Mesenchymal stem cell (in vitro differentiated cells and primary cell): ENCODE data around the gene HERC3.

ENCODE experiments used
- DNase-seq: peaks from one replicate; pipeline ENCODE4 v3.0.0-alpha.2; 2013
- H2AFZ ChIP-seq: one replicate; pipeline ENCODE4 v1.6.1; 2013; ENCODE audit warnings: low read depth, mild to moderate bottlenecking, control low read depth, inconsistent platforms, low read length, moderate library complexity
- H2AK5ac ChIP-seq: 2 replicates; pipeline ENCODE4 v1.6.1; 2013; ENCODE audit warnings: low read length, moderate library complexity, mild to moderate bottlenecking, inconsistent platforms; ENCODE audit not compliant: severe bottlenecking
- H2BK120ac ChIP-seq: one replicate; pipeline ENCODE4 v1.6.1; 2013; ENCODE audit warnings: low read depth, mild to moderate bottlenecking, inconsistent platforms, low read length, moderate library complexity
- H2BK12ac ChIP-seq, 2 experiments: one replicate each; pipeline ENCODE4 v1.6.1; 2013; ENCODE audit warnings: inconsistent platforms in 2 of 2, low read length in 2 of 2, mild to moderate bottlenecking in 2 of 2, moderate library complexity in 2 of 2, control low read depth in 1 of 2
- H2BK15ac ChIP-seq: one replicate; pipeline ENCODE4 v1.6.1; 2013; ENCODE audit warnings: mild to moderate bottlenecking, low read depth, inconsistent platforms; ENCODE audit not compliant: poor library complexity, severe bottlenecking
- H2BK5ac ChIP-seq: 2 replicates; pipeline ENCODE4 v1.6.1; 2013; ENCODE audit warnings: low read depth, mild to moderate bottlenecking, low read length, control low read depth, inconsistent platforms; ENCODE audit not compliant: poor library complexity, severe bottlenecking
- H3K14ac ChIP-seq, 2 experiments: one replicate each; pipeline ENCODE4 v1.6.1; 2013; ENCODE audit warnings: inconsistent platforms in 2 of 2, low read length in 2 of 2, control low read depth in 1 of 2, mild to moderate bottlenecking in 1 of 2, moderate library complexity in 1 of 2
- H3K18ac ChIP-seq, 2 experiments: one replicate each; pipeline ENCODE4 v1.6.1; 2013; ENCODE audit warnings: inconsistent platforms in 2 of 2, low read length in 2 of 2, control low read depth in 1 of 2, low read depth in 1 of 2, mild to moderate bottlenecking in 1 of 2
- H3K23ac ChIP-seq, 2 experiments: one replicate each; pipeline ENCODE4 v1.6.1; 2013; ENCODE audit warnings: inconsistent platforms in 2 of 2, low read length in 2 of 2, mild to moderate bottlenecking in 2 of 2, moderate library complexity in 2 of 2, control low read depth in 1 of 2
- H3K27ac ChIP-seq: 2 replicates; pipeline ENCODE4 v1.5.1; 2013; ENCODE audit warnings: mild to moderate bottlenecking, moderate library complexity, low read length, control low read depth, inconsistent platforms; ENCODE audit not compliant: poor library complexity, severe bottlenecking
- H3K27me3 ChIP-seq, 2 experiments: 2 replicates each; pipeline versions ENCODE4 v1.6.1 to v1.7.0; 2013; ENCODE audit warnings: low read length in 2 of 2, mild to moderate bottlenecking in 2 of 2, moderate library complexity in 2 of 2, control low read depth in 1 of 2, inconsistent platforms in 1 of 2; ENCODE audit not compliant: control insufficient read depth in 1 of 2, insufficient read depth in 1 of 2
- H3K36me3 ChIP-seq, 2 experiments: 2 replicates each; pipeline versions ENCODE4 v1.6.1 to v1.7.0; 2013; ENCODE audit warnings: low read length in 2 of 2, control low read depth in 1 of 2, inconsistent platforms in 1 of 2, low read depth in 1 of 2, mild to moderate bottlenecking in 1 of 2; ENCODE audit not compliant: insufficient read depth in 2 of 2, control insufficient read depth in 1 of 2
- H3K4ac ChIP-seq, 2 experiments: one replicate each; pipeline ENCODE4 v1.6.1; 2013; ENCODE audit warnings: inconsistent platforms in 2 of 2, low read length in 2 of 2, mild to moderate bottlenecking in 2 of 2, moderate library complexity in 2 of 2, control low read depth in 1 of 2, low read depth in 1 of 2
- H3K4me1 ChIP-seq: 2 replicates; pipeline ENCODE4 v1.6.1; 2013; ENCODE audit warnings: low read depth, low read length, control low read depth; ENCODE audit not compliant: control insufficient read depth, insufficient read depth
- H3K4me2 ChIP-seq: 2 replicates; pipeline ENCODE4 v1.6.1; 2013; ENCODE audit warnings: low read length, mild to moderate bottlenecking, inconsistent platforms; ENCODE audit not compliant: poor library complexity, severe bottlenecking
- H3K4me3 ChIP-seq, 2 experiments: 2 replicates each; pipeline versions ENCODE4 v1.5.1 to v1.7.0; 2013; ENCODE audit warnings: low read length in 2 of 2, mild to moderate bottlenecking in 2 of 2, control low read depth in 1 of 2, low read depth in 1 of 2; ENCODE audit not compliant: insufficient read depth in 1 of 2
- H3K79me1 ChIP-seq: replicated peaks from 2 replicates; pipeline ENCODE4 v1.6.1; 2013; ENCODE audit warnings: mild to moderate bottlenecking, control low read depth, low read length, inconsistent platforms; ENCODE audit not compliant: poor library complexity, severe bottlenecking
- H3K9ac ChIP-seq: 2 replicates; pipeline ENCODE4 v1.7.0; 2013; ENCODE audit warnings: mild to moderate bottlenecking, low read length, moderate library complexity
- H3K9me3 ChIP-seq: 2 replicates; pipeline ENCODE4 v1.7.0; 2013; ENCODE audit warnings: mild to moderate bottlenecking, low read length; ENCODE audit not compliant: control insufficient read depth
- H4K8ac ChIP-seq: one replicate; pipeline ENCODE4 v1.6.1; 2013; ENCODE audit warnings: inconsistent platforms, mild to moderate bottlenecking, low read length, moderate library complexity
- H4K91ac ChIP-seq: one replicate; pipeline ENCODE4 v1.6.1; 2013; ENCODE audit warnings: mild to moderate bottlenecking, low read length, inconsistent platforms
- WGBS: methylation state at CpG from one replicate; pipeline ENCODE4 v1.1.7; 2013; ENCODE audit warnings: mixed read lengths; 5-methylcytosine and 5-hydroxymethylcytosine counted together

The HERC3 gene

GRCh38 chr4:88731381-88731780 lies 139.1 kb downstream of the HERC3 start:
- H2BK15ac ChIP-seq: no peak overlapping the region
- DNase-seq: no peak
- no peak overlapping the region for H3K4me2 ChIP-seq
- no peak overlapping the region for H2BK5ac ChIP-seq
- no peaks in the 10 kb centered on the region for H3K4me1 ChIP-seq
- H3K9me3 ChIP-seq: no peaks in the 10 kb centered on the region
- no peak overlapping the region for H4K91ac ChIP-seq
- H3K79me1 ChIP-seq: no peaks in the 10 kb centered on the region
- H3K27me3 ChIP-seq: no peaks in the 10 kb centered on the region
- H3K9ac ChIP-seq: no peak overlapping the region
- no peak overlapping the region for H4K8ac ChIP-seq
- H3K4me3 ChIP-seq: no peak overlapping the region
- H2BK12ac ChIP-seq: no peak overlapping the region
- no peak overlapping the region for H3K23ac ChIP-seq
- peaks cover 28 to 77% of the 10 kb centered on the region in 2 experiments for H3K36me3 ChIP-seq
- H3K4ac ChIP-seq: no peak overlapping the region
- H2BK120ac ChIP-seq: no peak overlapping the region
- no peak overlapping the region for H2AFZ ChIP-seq
- WGBS: 75% methylated on average over 2 of the region's 4 CpGs
- H3K18ac ChIP-seq: no peak overlapping the region
- no peak overlapping the region for H3K14ac ChIP-seq
- H2AK5ac ChIP-seq: no peak overlapping the region
- H3K27ac ChIP-seq: no peak overlapping the region

- H3K9me3 ChIP-seq: no peaks in the 10 kb centered on the region
Observed at GRCh38 chr4:88732714-88733368, 140.6 kb downstream of the HERC3 start.

GRCh38 chr4:88734403-88734949 lies 142.2 kb downstream of the HERC3 start:
- Histone ChIP-seq H3K14ac (no peak overlapping the region), H4K91ac (no peak overlapping the region), H3K79me1 (no peaks in the 10 kb centered on the region), H3K4me3 (no peak overlapping the region), H2BK15ac (no peak overlapping the region), H3K18ac (no peak overlapping the region), H3K4ac (no peak overlapping the region), H3K36me3 (peaks cover 12 to 65% of the 10 kb centered on the region in 2 experiments), H3K9ac (no peak overlapping the region), H2BK5ac (no peak overlapping the region), H3K27ac (no peak overlapping the region), H2AK5ac (peak overlapping the region; percentile 27), H4K8ac (no peak overlapping the region), H3K23ac (no peak overlapping the region), H2AFZ (no peak overlapping the region), H2BK120ac (no peak overlapping the region), H3K9me3 (no peaks in the 10 kb centered on the region), H3K27me3 (no peaks in the 10 kb centered on the region), H2BK12ac (no peak overlapping the region), H3K4me1 (peaks cover 9% of the 10 kb centered on the region), H3K4me2 (no peak overlapping the region)
- DNase-seq: no peak
- WGBS: 94% methylated on average over 3 of the region's 3 CpGs

More at GRCh38 chr4:88732714-88733368, 140.6 kb downstream of the HERC3 start:
- Histone ChIP-seq H3K4ac (no peak overlapping the region), H3K79me1 (no peaks in the 10 kb centered on the region), H2BK12ac (no peak overlapping the region), H2BK120ac (no peak overlapping the region), H3K4me1 (peaks cover 3% of the 10 kb centered on the region), H2AFZ (no peak overlapping the region), H3K9ac (no peak overlapping the region), H3K23ac (no peak overlapping the region), H2AK5ac (no peak overlapping the region), H3K36me3 (peaks cover 20 to 69% of the 10 kb centered on the region in 2 experiments), H2BK5ac (no peak overlapping the region), H3K27ac (no peak overlapping the region), H4K91ac (no peak overlapping the region), H3K18ac (no peak overlapping the region), H3K4me2 (no peak overlapping the region), H3K14ac (no peak overlapping the region), H4K8ac (no peak overlapping the region), H3K27me3 (no peaks in the 10 kb centered on the region), H3K4me3 (no peak overlapping the region), H2BK15ac (no peak overlapping the region)
- WGBS: 100% methylated on average over 4 of the region's 5 CpGs
- no peak for DNase-seq

GRCh38 chr4:88735564-88735963 lies 143.3 kb downstream of the HERC3 start:
- no peak for DNase-seq
- Histone ChIP-seq H4K91ac (no peak overlapping the region), H3K79me1 (no peaks in the 10 kb centered on the region), H3K18ac (no peak overlapping the region), H3K9ac (no peak overlapping the region), H3K4me1 (peaks cover 9% of the 10 kb centered on the region), H3K36me3 (peaks cover 9 to 54% of the 10 kb centered on the region in 2 experiments), H2BK120ac (no peak overlapping the region), H3K14ac (no peak overlapping the region), H3K9me3 (no peaks in the 10 kb centered on the region), H2BK12ac (no peak overlapping the region), H3K27me3 (no peaks in the 10 kb centered on the region), H2BK15ac (no peak overlapping the region), H2BK5ac (no peak overlapping the region), H4K8ac (no peak overlapping the region), H3K4me3 (no peak overlapping the region), H2AFZ (no peak overlapping the region), H2AK5ac (no peak overlapping the region), H3K27ac (no peak overlapping the region), H3K4me2 (no peak overlapping the region), H3K4ac (no peak overlapping the region), H3K23ac (no peak overlapping the region)
- 100% methylated on average over 1 of the region's 1 CpG for WGBS
